Astrocyte (in vitro differentiated cells and primary cell): ENCODE results near the gene ADCY3. TPM values are rescaled to one million over a fixed set of nuclear protein-coding genes. Genes with fewer than 3 reads are reported as not detected.

Experiments used
- DNase-seq: peaks from one replicate; pipeline ENCODE4 v3.0.0-alpha.2; 2010; ENCODE audit warnings: low read depth
- FAIRE-seq: peaks from 2 replicates; lab custom pipeline; 2011; peaks lifted over from hg19 to GRCh38; lab: Jason Lieb, UNC
- H2AFZ ChIP-seq: 2 replicates; pipeline ENCODE4 v1.6.0; 2012; ENCODE audit warnings: low read depth, low read length, inconsistent platforms
- H3K27ac ChIP-seq: 2 replicates; pipeline ENCODE4 v1.5.1; 2011; ENCODE audit warnings: low read depth, low read length, inconsistent platforms
- H3K27me3 ChIP-seq: 2 replicates; pipeline ENCODE4 v1.6.0; 2011; ENCODE audit warnings: low read length, inconsistent platforms; ENCODE audit not compliant: insufficient read depth
- H3K36me3 ChIP-seq: 2 replicates; pipeline ENCODE4 v1.5.1; 2011; ENCODE audit warnings: low read length, inconsistent platforms; ENCODE audit not compliant: insufficient read depth
- H3K4me1 ChIP-seq: 2 replicates; pipeline ENCODE4 v1.5.1; 2011; ENCODE audit warnings: low read length, inconsistent platforms; ENCODE audit not compliant: insufficient read depth
- H3K4me2 ChIP-seq: 2 replicates; pipeline ENCODE4 v1.6.0; 2012; ENCODE audit warnings: low read length, inconsistent platforms
- H3K4me3 ChIP-seq: 2 replicates; pipeline ENCODE4 v1.5.1; 2011; ENCODE audit warnings: low read depth, mild to moderate bottlenecking, low read length, inconsistent platforms; ENCODE audit not compliant: insufficient read depth
- H3K79me2 ChIP-seq: 2 replicates; pipeline ENCODE4 v1.6.0; 2012; ENCODE audit warnings: mild to moderate bottlenecking, low read length, inconsistent platforms; ENCODE audit not compliant: insufficient read depth
- H3K9ac ChIP-seq: 2 replicates; pipeline ENCODE4 v1.6.0; 2012; ENCODE audit warnings: mild to moderate bottlenecking, low read length, inconsistent platforms
- H3K9me3 ChIP-seq: 2 replicates; pipeline ENCODE4 v1.5.1; 2012; ENCODE audit warnings: low read depth, mild to moderate bottlenecking, low read length, inconsistent platforms; ENCODE audit not compliant: insufficient read depth
- H4K20me1 ChIP-seq: 2 replicates; pipeline ENCODE4 v1.6.0; 2012; ENCODE audit warnings: low read length, inconsistent platforms; ENCODE audit not compliant: insufficient read depth
- H3K27ac Mint-ChIP-seq: one replicate; pipeline ENCODE4 v1.8.0; 2021; ENCODE audit warnings: mild to moderate bottlenecking, mixed read lengths; ENCODE audit not compliant: unreplicated experiment
- H3K27me3 Mint-ChIP-seq: one replicate; pipeline ENCODE4 v1.8.0; 2021; ENCODE audit warnings: low read depth, mixed read lengths; ENCODE audit not compliant: unreplicated experiment
- H3K36me3 Mint-ChIP-seq: one replicate; pipeline ENCODE4 v1.8.0; 2021; ENCODE audit warnings: low read depth, mixed read lengths; ENCODE audit not compliant: unreplicated experiment
- H3K4me1 Mint-ChIP-seq: one replicate; pipeline ENCODE4 v1.8.0; 2021; ENCODE audit warnings: low read depth, mixed read lengths; ENCODE audit not compliant: unreplicated experiment
- H3K4me3 Mint-ChIP-seq: one replicate; pipeline ENCODE4 v1.8.0; 2021; ENCODE audit warnings: mild to moderate bottlenecking, moderate library complexity, mixed read lengths; ENCODE audit not compliant: unreplicated experiment
- H3K9me3 Mint-ChIP-seq: one replicate; pipeline ENCODE4 v1.8.0; 2021; ENCODE audit warnings: mild to moderate bottlenecking, mixed read lengths; ENCODE audit not compliant: unreplicated experiment
- CTCF ChIP-seq: IDR thresholded peaks from 2 replicates; pipeline ENCODE4 v1.5.1; 2011; ENCODE audit warnings: low read depth, mild to moderate bottlenecking, inconsistent platforms, low read length, moderate library complexity; ENCODE audit not compliant: insufficient read depth
- EZH2 ChIP-seq: IDR thresholded peaks from 2 replicates; pipeline ENCODE4 v1.6.1; 2012; ENCODE audit warnings: mild to moderate bottlenecking, low read length, inconsistent platforms; ENCODE audit not compliant: insufficient read depth
- total RNA-seq: library from RNA; stranded (reverse); gene quantifications from 2 replicates; pipeline ENCODE4 v1.2.1, GENCODE V29; 2021

Gene ADCY3
- total RNA-seq, 1 donor from 2014 or later, result 12.5 TPM

- H3K4me3 Mint-ChIP-seq, result peak overlapping the region; percentile 82
- peaks cover 2% of the 10 kb centered on the region for H3K36me3 Mint-ChIP-seq
- H3K27ac Mint-ChIP-seq, result peak overlapping the region; percentile 1
- H3K4me1 Mint-ChIP-seq, result peaks cover 5% of the 10 kb centered on the region
- H3K9ac ChIP-seq, result no peak overlapping the region
- FAIRE-seq (no peak), DNase-seq (no peak)
- peaks cover 11% of the 10 kb centered on the region for H3K4me1 ChIP-seq
- no peaks in the 10 kb centered on the region for H3K9me3 ChIP-seq
- H3K79me2 ChIP-seq, result peaks cover 8% of the 10 kb centered on the region
- H3K27me3 ChIP-seq, result no peaks in the 10 kb centered on the region
- H3K4me2 ChIP-seq, result peak overlapping the region; percentile 82
- H3K36me3 ChIP-seq, result no peaks in the 10 kb centered on the region
- no peaks in the 10 kb centered on the region for H3K9me3 Mint-ChIP-seq
- no peak overlapping the region for H2AFZ ChIP-seq
- no peak overlapping the region for H3K27ac ChIP-seq
- peaks cover 24% of the 10 kb centered on the region for H4K20me1 ChIP-seq
- TF ChIP-seq EZH2 (no peak), CTCF (no peak)
- peaks cover 5% of the 10 kb centered on the region for H3K27me3 Mint-ChIP-seq
- no peak overlapping the region for H3K4me3 ChIP-seq
These were observed 1.6 kb downstream of the ADCY3 start for GRCh38 chr2:24918326-24919036.

- H3K27me3 Mint-ChIP-seq, result peaks cover 4% of the 10 kb centered on the region
- peak overlapping the region; percentile 1 for H3K27ac Mint-ChIP-seq
- no peak overlapping the region for H2AFZ ChIP-seq
- peaks cover 30% of the 10 kb centered on the region for H4K20me1 ChIP-seq
- H3K4me3 ChIP-seq, result no peak overlapping the region
- H3K36me3 Mint-ChIP-seq, result peaks cover 2% of the 10 kb centered on the region
- H3K79me2 ChIP-seq, result peaks cover 8% of the 10 kb centered on the region
- H3K9ac ChIP-seq, result no peak overlapping the region
- FAIRE-seq, result no peak
- no peak overlapping the region for H3K4me3 Mint-ChIP-seq
- peaks cover 5% of the 10 kb centered on the region for H3K4me1 Mint-ChIP-seq
- H3K27ac ChIP-seq, result no peak overlapping the region
- H3K9me3 Mint-ChIP-seq, result no peaks in the 10 kb centered on the region
- no peak for DNase-seq
- no peaks in the 10 kb centered on the region for H3K36me3 ChIP-seq
- H3K4me2 ChIP-seq, result peak overlapping the region; percentile 19
- peaks cover 11% of the 10 kb centered on the region for H3K4me1 ChIP-seq
- no peaks in the 10 kb centered on the region for H3K9me3 ChIP-seq
- H3K27me3 ChIP-seq, result no peaks in the 10 kb centered on the region
- no peak for TF ChIP-seq CTCF
- TF ChIP-seq EZH2, result no peak
These were observed 2.2 kb downstream of the ADCY3 start for GRCh38 chr2:24917731-24918325.

- no peak for TF ChIP-seq EZH2
- no peak for TF ChIP-seq CTCF
- FAIRE-seq, result no peak
- no peak overlapping the region for H2AFZ ChIP-seq
- H3K9ac ChIP-seq, result no peak overlapping the region
- Mint-ChIP-seq H3K9me3 (peaks cover under 1% of the 10 kb centered on the region), H3K27ac (no peak overlapping the region), H3K27me3 (peaks cover 4% of the 10 kb centered on the region), H3K4me1 (peaks cover 5% of the 10 kb centered on the region), H3K4me3 (no peak overlapping the region), H3K36me3 (peaks cover 2% of the 10 kb centered on the region)
- no peaks in the 10 kb centered on the region for H3K9me3 ChIP-seq
- no peak overlapping the region for H3K4me3 ChIP-seq
- H3K27ac ChIP-seq, result no peak overlapping the region
- peaks cover 11% of the 10 kb centered on the region for H3K4me1 ChIP-seq
- H3K79me2 ChIP-seq, result peaks cover 8% of the 10 kb centered on the region
- H3K27me3 ChIP-seq, result no peaks in the 10 kb centered on the region
- DNase-seq, result peak; percentile 23
- H4K20me1 ChIP-seq, result peaks cover 31% of the 10 kb centered on the region
- H3K36me3 ChIP-seq, result no peaks in the 10 kb centered on the region
- peak overlapping the region; percentile 19 for H3K4me2 ChIP-seq
These were observed 3.0 kb downstream of the ADCY3 start for GRCh38 chr2:24917086-24917485.
